ENCODE measurements around the gene ELN.

The ELN gene

GRCh38 chr7:74099031-74099430 is 71.1 kb downstream of the ELN start:
- FAIRE-seq: no peak

GRCh38 chr7:74101061-74101681 is 73.2 kb downstream of the ELN start:
- no peak for FAIRE-seq

- no peak for FAIRE-seq
These were observed 75.3 kb downstream of the ELN start for GRCh38 chr7:74103219-74103772.

- no peak for FAIRE-seq
These were observed 76.7 kb downstream of the ELN start for GRCh38 chr7:74104702-74105101.

- no peak for FAIRE-seq
These were observed 78.0 kb downstream of the ELN start for GRCh38 chr7:74105992-74106391.

GRCh38 chr7:74106846-74107245 is 78.9 kb downstream of the ELN start:
- no peak for FAIRE-seq

GRCh38 chr7:74115326-74115725 is 87.4 kb downstream of the ELN start:
- FAIRE-seq: no peak

GRCh38 chr7:74116356-74116755 is 88.4 kb downstream of the ELN start:
- no peak for FAIRE-seq
